K562 (cell line): Measurements from ENCODE around the gene CENPX. TPM values are rescaled to one million over a fixed set of nuclear protein-coding genes. Genes with fewer than 3 reads are reported as not detected.

Experiments
- DACH1 ChIP-seq: fragments of 450-650 bp; IDR thresholded peaks from 2 replicates; pipeline ENCODE4 v1.6.1; 2018; ENCODE audit not compliant: partially characterized antibody
- DNMT1 ChIP-seq: fragments of 450-650 bp; IDR thresholded peaks from 2 replicates; pipeline ENCODE4 v1.6.1; 2016; ENCODE audit warnings: antibody characterized with exemption, mild to moderate bottlenecking
- FIP1L1 ChIP-seq: fragments of 200-400 bp; formaldehyde crosslinking; IDR thresholded peaks from 2 replicates; pipeline ENCODE4 v1.6.1; 2018; ENCODE audit warnings: mild to moderate bottlenecking, low read depth, low read length; ENCODE audit not compliant: poor library complexity, severe bottlenecking
- GABPB1 ChIP-seq: sonication (generic); formaldehyde crosslinking; IDR thresholded peaks from 2 replicates; pipeline ENCODE4 v1.8.0; 2022; ENCODE audit warnings: mild to moderate bottlenecking, missing genetic modification reagents
- GATAD2A ChIP-seq: fragments of 450-650 bp; IDR thresholded peaks from 2 replicates; pipeline ENCODE4 v1.6.1; 2017
- HNRNPL ChIP-seq: fragments of 200-400 bp; formaldehyde crosslinking; IDR thresholded peaks from 2 replicates; pipeline ENCODE4 v1.6.1; 2017; ENCODE audit warnings: low read depth, mild to moderate bottlenecking, low read length
- L3MBTL2 ChIP-seq: fragments of 450-650 bp; IDR thresholded peaks from 2 replicates; pipeline ENCODE4 v1.6.1; 2016; ENCODE audit warnings: mild to moderate bottlenecking, moderate library complexity
- MTA3 ChIP-seq: fragments of 450-650 bp; formaldehyde crosslinking; IDR thresholded peaks from 2 replicates; pipeline ENCODE4 v1.6.1; 2017; ENCODE audit warnings: mild to moderate bottlenecking, borderline replicate concordance
- MYC ChIP-seq, 2 experiments: fragments of 250-450 bp in 1 of 2; sonication (Bioruptor Pico) in 1 of 2; IDR thresholded peaks; 2 replicates each; pipeline versions ENCODE4 v1.5.1 to v1.6.1; 2012 to 2021; ENCODE audit warnings: low read depth in 2 of 2, borderline replicate concordance in 1 of 2, improper control_type of control experiment in 1 of 2, low read length in 1 of 2, mild to moderate bottlenecking in 1 of 2, moderate library complexity in 1 of 2
- PHB2 ChIP-seq: fragments of 450-650 bp; IDR thresholded peaks from 2 replicates; pipeline ENCODE4 v1.6.1; 2017; ENCODE audit warnings: low read depth
- SMARCA4 ChIP-seq: fragments of 450-650 bp; IDR thresholded peaks from 2 replicates; pipeline ENCODE4 v1.6.1; 2016
- SRF ChIP-seq, 2 experiments: fragments of 250-450, 450-650 bp in 1 of 2; sonication (Bioruptor Pico) in 1 of 2; sonication (generic) in 1 of 2; formaldehyde crosslinking; IDR thresholded peaks; 2 replicates each; pipeline versions ENCODE4 v1.5.0 to v1.5.1; 2020 to 2022; ENCODE audit warnings: mild to moderate bottlenecking in 1 of 2, missing genetic modification reagents in 1 of 2
- THRB ChIP-seq: fragments of 450-650 bp; formaldehyde crosslinking; conservative IDR thresholded peaks from 2 replicates; pipeline ENCODE4 v1.4.0; 2022; ENCODE audit warnings: mild to moderate bottlenecking, missing genetic modification characterization
- polyA plus RNA-seq, 8 experiments: library from polyadenylated mRNA; depleted of rRNA in 4 of 8; stranded (reverse) in 5 of 8; unstranded in 3 of 8; fragments of >200 nt; fragmentation: Nextera tagmentation in 2 of 8; fragmentation: Illumina TruSeq in 1 of 8; extraction: Ambion mirVana in 2 of 8; extraction: Trizol in 1 of 8; gene quantifications; 2 replicates each; pipeline versions ENCODE4 v1.2.1 to v1.2.3, GENCODE V29; 2011 to 2014; ENCODE audit warnings: inconsistent platforms in 1 of 8, missing spikeins in 1 of 8
- total RNA-seq, 7 experiments: library from RNA; depleted of rRNA in 6 of 7; stranded (reverse); fragments of >200 nt in 6 of 7; fragmentation: Illumina TruSeq in 2 of 7; extraction: Trizol in 2 of 7; gene quantifications; 2 replicates each; pipeline versions ENCODE4 v1.2.1 to v1.2.3, GENCODE V29; 2011 to 2021; ENCODE audit warnings: low replicate concordance in 1 of 7
- TF ChIP-seq, protein P1 (sequence below), 3 experiments: IDR thresholded peaks in 2 of 3; conservative IDR thresholded peaks in 1 of 3; 2 replicates each; pipeline ENCODE4 v1.5.1; 2011 to 2012; ENCODE audit warnings: low read length in 3 of 3, mild to moderate bottlenecking in 3 of 3, control low read depth in 2 of 3, improper control_type of control experiment in 1 of 3, inconsistent platforms in 1 of 3, low read depth in 1 of 3, mixed read lengths in 1 of 3, moderate library complexity in 1 of 3; ENCODE audit not compliant: insufficient read depth in 2 of 3
- TF ChIP-seq, protein P2 (sequence below): fragments of 450-650 bp; IDR thresholded peaks from 2 replicates; pipeline ENCODE4 v1.6.1; 2017; ENCODE audit warnings: antibody characterized with exemption, mild to moderate bottlenecking
- TF ChIP-seq, protein P3 (sequence below): fragments of 450-650 bp; IDR thresholded peaks from 2 replicates; pipeline ENCODE4 v1.6.1; 2014; ENCODE audit warnings: low read depth, mild to moderate bottlenecking, moderate library complexity, borderline replicate concordance

CENPX gene
- total and polyA plus RNA-seq, 9 of the 15 experiments (the other 6 are each of a cell fraction or from before 2014, with no cell fraction given) = 32.7 to 352 (median 127) TPM

- TF ChIP-seq GATAD2A (0 out of 2 replicates have a peak, but pooled peaks have one; percentile 61), DACH1 (no peak), SRF (CRISPR knock-in tag; IDR thresholded peaks at IDR 0.05) (peak in 1 of 2 experiments; percentile 34; a peak in 1 of 4 replicates), GABPB1 (0 out of 2 replicates have a peak, but pooled peaks have one; percentile 32), L3MBTL2 (peak; percentile 84), DNMT1 (no peak), HNRNPL (peak; percentile 90), THRB (CRISPR knock-in tag) (no peak), SMARCA4 (0 out of 2 replicates have a peak, but pooled peaks have one; percentile 18), MYC (IDR thresholded peaks at IDR 0.05; ENCODE audit: low read depth, low read length) (peak; percentile 71), MYC (CRISPR knock-in tag; IDR thresholded peaks at IDR 0.05; ENCODE audit: borderline replicate concordance, low read depth) (peak; percentile 78; the same call in 1 of the 2 replicates), MTA3 (peak; percentile 86), PHB2 (no peak), FIP1L1 (peak; percentile 89)
- TF ChIP-seq, protein P1, sequence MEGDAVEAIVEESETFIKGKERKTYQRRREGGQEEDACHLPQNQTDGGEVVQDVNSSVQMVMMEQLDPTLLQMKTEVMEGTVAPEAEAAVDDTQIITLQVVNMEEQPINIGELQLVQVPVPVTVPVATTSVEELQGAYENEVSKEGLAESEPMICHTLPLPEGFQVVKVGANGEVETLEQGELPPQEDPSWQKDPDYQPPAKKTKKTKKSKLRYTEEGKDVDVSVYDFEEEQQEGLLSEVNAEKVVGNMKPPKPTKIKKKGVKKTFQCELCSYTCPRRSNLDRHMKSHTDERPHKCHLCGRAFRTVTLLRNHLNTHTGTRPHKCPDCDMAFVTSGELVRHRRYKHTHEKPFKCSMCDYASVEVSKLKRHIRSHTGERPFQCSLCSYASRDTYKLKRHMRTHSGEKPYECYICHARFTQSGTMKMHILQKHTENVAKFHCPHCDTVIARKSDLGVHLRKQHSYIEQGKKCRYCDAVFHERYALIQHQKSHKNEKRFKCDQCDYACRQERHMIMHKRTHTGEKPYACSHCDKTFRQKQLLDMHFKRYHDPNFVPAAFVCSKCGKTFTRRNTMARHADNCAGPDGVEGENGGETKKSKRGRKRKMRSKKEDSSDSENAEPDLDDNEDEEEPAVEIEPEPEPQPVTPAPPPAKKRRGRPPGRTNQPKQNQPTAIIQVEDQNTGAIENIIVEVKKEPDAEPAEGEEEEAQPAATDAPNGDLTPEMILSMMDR (IDR thresholded peaks at IDR 0.05 in 2 of 3, conservative IDR thresholded peaks at IDR 0.05 in 1 of 3; ENCODE audit: insufficient read depth in 2 of 3, low read depth in 1 of 3, low read length in 3 of 3) = peak in 1 of 3 experiments; percentile 26; a peak in 2 of 6 replicates
- TF ChIP-seq, protein P2, sequence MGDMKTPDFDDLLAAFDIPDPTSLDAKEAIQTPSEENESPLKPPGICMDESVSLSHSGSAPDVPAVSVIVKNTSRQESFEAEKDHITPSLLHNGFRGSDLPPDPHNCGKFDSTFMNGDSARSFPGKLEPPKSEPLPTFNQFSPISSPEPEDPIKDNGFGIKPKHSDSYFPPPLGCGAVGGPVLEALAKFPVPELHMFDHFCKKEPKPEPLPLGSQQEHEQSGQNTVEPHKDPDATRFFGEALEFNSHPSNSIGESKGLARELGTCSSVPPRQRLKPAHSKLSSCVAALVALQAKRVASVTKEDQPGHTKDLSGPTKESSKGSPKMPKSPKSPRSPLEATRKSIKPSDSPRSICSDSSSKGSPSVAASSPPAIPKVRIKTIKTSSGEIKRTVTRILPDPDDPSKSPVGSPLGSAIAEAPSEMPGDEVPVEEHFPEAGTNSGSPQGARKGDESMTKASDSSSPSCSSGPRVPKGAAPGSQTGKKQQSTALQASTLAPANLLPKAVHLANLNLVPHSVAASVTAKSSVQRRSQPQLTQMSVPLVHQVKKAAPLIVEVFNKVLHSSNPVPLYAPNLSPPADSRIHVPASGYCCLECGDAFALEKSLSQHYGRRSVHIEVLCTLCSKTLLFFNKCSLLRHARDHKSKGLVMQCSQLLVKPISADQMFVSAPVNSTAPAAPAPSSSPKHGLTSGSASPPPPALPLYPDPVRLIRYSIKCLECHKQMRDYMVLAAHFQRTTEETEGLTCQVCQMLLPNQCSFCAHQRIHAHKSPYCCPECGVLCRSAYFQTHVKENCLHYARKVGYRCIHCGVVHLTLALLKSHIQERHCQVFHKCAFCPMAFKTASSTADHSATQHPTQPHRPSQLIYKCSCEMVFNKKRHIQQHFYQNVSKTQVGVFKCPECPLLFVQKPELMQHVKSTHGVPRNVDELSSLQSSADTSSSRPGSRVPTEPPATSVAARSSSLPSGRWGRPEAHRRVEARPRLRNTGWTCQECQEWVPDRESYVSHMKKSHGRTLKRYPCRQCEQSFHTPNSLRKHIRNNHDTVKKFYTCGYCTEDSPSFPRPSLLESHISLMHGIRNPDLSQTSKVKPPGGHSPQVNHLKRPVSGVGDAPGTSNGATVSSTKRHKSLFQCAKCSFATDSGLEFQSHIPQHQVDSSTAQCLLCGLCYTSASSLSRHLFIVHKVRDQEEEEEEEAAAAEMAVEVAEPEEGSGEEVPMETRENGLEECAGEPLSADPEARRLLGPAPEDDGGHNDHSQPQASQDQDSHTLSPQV = peak; percentile 77; the same call in 1 of the 2 replicates
- TF ChIP-seq, protein P3, sequence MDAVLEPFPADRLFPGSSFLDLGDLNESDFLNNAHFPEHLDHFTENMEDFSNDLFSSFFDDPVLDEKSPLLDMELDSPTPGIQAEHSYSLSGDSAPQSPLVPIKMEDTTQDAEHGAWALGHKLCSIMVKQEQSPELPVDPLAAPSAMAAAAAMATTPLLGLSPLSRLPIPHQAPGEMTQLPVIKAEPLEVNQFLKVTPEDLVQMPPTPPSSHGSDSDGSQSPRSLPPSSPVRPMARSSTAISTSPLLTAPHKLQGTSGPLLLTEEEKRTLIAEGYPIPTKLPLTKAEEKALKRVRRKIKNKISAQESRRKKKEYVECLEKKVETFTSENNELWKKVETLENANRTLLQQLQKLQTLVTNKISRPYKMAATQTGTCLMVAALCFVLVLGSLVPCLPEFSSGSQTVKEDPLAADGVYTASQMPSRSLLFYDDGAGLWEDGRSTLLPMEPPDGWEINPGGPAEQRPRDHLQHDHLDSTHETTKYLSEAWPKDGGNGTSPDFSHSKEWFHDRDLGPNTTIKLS = peak; percentile 80
Observed at GRCh38 chr17:82031885-82032627, 9.4 kb upstream of the CENPX start (continued).
